HG03175 (cell line): Measurements from ENCODE around the gene KIAA0513.

ENCODE experiments used
- ATAC-seq: cut with Tn5 transposase; IDR thresholded peaks from one replicate; pipeline ENCODE4 v1.9.1; 2021; ENCODE audit warnings: mild to moderate bottlenecking, moderate library complexity; ENCODE audit not compliant: unreplicated experiment

KIAA0513 gene

DNA sequence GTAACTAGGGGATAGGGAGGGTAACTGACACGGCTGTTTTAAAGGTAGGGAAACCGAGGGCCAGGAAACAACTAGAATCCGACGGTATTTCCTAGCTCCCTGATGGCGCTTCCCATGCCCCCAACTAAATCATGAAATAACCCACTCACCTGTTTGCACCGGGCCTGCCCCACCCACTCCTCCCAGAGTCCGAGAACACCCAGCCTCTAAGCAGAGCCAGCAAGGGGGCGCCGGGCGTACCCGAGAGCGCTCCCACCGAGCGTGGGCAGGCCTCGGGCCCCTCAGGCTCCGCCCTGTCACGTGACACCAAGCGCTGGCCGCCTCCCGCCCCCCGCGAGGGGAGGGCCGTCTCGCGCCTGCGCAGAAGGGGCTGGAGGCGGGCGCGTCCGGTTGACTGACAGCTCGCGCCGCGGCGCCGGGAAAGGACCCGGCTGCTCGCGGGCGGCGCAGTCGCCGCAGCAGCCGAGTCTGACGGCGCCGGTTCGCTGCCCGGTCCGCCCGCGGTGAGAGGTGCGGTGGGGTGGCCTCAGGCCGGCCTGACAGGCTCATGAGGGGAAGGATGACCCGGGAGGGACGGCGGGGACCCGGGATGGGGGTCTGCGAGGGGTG lies at the start of gene KIAA0513:
Gene KIAA0513, plus strand, starts transcription at position 447 of the 609 bp plus-strand sequence. CDS start 39,277 bp downstream, outside the sequence.
- ATAC-seq = peak; percentile 79

GRCh38 chr16:84979516-84979915 lies 48.1 kb upstream of the KIAA0513 start:
- ATAC-seq = no peak

DNA sequence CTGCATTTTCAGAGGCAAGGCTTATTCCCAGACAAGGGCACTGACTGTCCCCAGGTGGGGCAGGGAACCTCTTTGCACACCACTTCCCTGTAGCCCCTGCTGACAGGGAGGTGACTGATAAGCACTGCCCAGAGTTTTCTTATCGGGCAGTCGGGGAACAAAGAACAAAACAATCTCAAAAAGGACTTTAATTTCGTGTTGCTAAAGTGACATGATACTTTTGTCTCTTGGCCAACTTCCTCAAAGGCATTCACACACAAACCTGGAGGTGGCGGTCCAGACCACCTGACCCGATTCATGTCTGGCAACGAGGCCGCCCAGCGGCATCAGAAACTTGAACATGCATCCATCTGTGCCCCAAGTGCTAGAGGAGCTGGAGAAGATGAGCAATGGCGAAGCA lies 45.2 kb upstream of the KIAA0513 start:
- no peak for ATAC-seq

DNA sequence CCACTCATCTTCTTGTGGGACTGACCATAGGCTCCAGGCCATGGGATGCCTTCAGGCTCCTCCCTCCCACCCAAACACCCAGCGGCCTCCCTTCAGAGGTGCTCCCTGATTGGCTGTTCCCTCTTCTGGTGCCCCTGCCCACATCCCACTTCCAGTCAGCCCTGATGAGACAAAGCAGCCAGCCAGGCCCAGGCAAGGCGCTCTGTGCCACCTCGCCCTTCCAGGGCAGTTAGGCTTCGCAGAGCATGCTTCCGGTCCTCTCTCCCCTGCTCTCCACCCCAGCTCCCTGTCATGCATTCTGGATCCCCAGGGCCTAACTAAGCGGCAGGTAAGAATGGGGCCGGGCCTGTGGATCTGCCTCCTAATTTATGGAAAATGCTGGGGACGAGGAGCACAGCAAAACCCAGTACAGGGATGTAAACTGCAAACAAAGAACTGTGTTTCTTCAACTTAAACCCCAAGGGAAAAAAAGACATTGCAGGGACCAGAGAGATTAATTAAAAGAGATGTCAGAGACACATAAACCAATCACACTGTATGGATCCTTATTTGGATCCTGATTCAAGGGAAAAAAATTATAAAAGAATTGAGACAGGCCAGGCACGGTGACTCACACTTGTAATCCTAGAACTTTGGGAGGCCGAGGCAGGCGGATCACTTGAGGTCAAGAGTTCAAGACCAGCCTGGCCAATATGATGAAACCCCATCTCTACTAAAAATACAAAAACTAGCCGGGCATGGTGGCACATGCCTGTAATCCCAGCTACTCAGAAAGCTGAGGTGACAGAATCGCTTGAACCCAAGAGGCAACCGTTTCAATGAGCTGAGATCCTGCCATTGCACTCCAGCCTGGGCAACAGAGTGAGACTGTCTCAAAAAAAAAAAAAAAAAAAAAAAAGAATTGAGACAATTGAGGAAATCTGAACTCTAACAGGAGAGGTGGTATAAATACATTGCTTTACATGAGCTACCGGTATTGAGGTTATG lies 42.2 kb upstream of the KIAA0513 start:
- ATAC-seq = no peak

DNA sequence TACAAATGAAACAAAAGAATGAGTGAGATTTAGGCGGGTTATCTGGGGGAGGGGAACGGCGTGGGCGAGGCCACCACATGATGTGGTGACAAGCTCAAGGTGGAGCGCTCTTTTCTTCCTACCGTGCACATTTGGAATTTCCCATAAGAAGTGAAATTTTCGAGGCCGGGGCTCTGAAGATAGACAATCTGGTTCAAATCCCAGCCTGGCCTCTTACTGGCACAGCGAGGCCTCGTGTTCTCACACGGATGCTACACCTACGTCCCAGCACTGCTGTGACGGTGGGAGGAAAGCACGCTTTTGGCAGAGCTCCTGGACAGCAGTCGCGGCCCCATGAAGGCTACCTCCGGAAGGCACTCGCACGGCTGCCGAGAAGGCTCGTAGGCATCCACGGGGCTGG lies 41.5 kb upstream of the KIAA0513 start:
- ATAC-seq = no peak

DNA sequence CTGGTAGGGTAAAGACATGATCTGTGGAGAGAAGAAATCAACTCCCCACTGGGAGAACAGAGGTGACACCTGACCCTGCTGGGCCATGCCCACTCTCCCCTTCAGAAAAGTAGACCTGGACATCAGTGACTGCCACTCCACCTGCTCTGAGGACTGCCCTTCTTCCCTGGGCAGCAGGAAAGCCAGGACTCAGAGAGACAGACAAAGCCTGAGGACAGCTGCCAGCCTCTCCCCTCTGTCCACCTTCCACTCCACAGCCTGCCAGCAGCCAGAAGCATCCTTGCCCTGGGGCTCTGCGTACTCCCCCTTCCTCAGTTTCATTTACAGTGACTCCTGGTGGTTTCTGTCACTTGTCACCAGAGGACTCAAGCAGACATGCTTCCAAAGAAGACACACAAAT lies 40.7 kb upstream of the KIAA0513 start:
- ATAC-seq = no peak

- ATAC-seq = no peak
These were observed 39.1 kb upstream of the KIAA0513 start for GRCh38 chr16:84988328-84989080.

- no peak for ATAC-seq
These were observed 37.6 kb upstream of the KIAA0513 start for GRCh38 chr16:84989749-84990620.

- ATAC-seq = no peak
These were observed 36.8 kb upstream of the KIAA0513 start for GRCh38 chr16:84990782-84991181.

- no peak for ATAC-seq
These were observed 34.9 kb upstream of the KIAA0513 start for GRCh38 chr16:84992717-84993075.

DNA sequence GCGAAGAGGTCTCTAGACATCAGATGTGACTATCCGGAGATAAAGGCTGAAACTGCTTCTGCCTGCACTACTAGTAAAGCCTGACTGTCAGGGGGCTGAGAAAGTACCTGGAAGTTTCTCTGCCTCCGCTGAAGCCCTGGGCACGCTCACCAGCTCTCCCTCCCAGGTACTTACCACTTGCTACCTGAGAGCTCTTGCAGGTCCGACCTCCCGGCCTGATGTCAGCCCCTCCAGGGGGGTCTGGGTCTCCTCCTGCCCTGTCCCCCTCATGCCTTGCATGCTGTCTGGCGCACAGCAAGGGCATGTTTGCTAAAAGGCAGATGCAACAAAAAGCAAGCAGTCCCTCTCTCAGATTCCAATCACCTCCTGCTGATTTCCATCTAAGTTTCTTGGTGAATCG lies 33.7 kb upstream of the KIAA0513 start:
- no peak for ATAC-seq

GRCh38 chr16:84995663-84996062 lies 31.9 kb upstream of the KIAA0513 start:
- ATAC-seq = no peak

DNA sequence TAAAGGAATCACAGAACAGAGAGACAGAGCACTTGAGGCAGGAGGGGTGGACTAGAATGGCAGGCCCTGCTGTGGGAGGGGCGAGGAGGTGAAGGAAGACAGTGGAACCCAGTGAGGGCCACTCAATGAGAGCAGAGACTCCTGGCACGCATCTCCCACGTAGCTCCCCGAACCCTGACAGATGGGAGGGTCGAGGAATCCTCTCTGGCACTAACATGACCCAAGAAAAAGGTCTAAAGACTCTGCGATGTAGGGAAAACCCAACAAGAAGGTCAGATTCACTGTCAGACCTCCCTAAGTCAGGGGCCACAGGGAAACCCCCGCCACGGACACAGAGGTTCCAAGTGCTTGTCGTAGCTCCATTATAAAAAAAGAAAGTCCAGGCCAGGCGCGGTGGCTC lies 31.2 kb upstream of the KIAA0513 start:
- no peak for ATAC-seq

- ATAC-seq = no peak
These were observed 28.4 kb upstream of the KIAA0513 start for GRCh38 chr16:84999200-84999599.

- no peak for ATAC-seq
These were observed 27.6 kb upstream of the KIAA0513 start for GRCh38 chr16:84999857-85000480.

- no peak for ATAC-seq
These were observed 25.5 kb upstream of the KIAA0513 start for GRCh38 chr16:85002099-85002541.

GRCh38 chr16:85002608-85003007 lies 25.0 kb upstream of the KIAA0513 start:
- no peak for ATAC-seq

DNA sequence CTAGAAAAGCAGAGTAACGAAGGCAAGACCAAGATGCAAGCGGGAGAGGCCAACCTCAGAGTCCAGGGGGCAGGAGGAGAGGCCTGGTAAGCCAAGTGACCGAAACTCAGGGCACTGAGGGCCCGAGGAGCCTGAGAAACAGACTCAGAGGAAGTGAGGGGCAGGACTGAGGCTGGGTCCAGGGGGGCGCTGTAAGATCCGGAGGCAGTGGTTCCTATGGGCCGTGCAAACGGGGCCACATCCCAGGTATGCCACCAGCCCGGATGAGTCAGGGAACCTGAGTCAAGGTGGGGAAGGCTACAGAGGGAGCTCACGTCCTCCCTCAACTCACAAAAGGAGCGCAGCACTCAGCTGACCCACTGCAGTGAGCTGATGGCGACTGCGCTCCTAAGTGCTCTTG lies 24.5 kb upstream of the KIAA0513 start:
- ATAC-seq = no peak

DNA sequence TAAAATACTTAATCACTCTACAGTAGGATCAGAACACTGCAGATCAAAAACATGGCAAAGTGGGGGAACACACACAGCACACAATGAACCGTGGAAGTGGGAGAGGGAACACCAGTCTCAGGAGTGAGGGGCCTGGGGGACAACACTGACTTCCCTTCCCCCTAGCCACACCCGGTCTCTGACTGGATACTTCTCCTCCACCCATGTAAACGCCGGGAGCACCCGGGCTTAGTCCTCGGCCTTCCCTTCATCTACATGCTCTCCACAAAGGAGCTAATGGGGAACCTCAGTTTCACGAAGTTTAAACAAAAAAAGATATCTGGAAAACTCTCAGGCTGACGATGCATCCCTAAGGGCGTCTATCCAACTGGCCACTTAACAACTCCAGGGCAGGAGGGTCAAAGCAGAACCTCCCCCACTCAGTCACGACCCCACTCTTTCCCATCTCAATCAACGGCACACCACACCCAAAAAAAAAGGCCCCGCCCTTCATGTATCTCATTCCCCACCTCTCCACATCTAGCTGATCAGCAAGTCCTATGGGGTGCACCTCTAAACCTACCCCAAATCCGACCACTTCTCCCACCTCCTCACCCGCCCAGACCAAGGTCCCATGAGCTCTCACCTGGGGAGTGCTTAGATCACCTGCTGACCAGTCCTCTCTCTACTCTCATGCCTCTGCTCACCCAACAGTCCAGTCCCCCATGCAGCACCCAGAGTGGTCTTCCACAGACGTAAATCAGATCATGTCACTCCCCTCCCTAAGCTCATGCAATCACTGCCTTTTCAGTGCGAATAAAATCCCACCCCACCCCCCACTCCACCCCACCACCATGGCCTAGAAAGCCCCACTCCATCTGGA lies 23.6 kb upstream of the KIAA0513 start:
- no peak for ATAC-seq
